ENCODE data around the gene PPM1D.
"Not testable (repeated sequence)": the region's sequence is repeated elsewhere in the genome, so short reads cannot be mapped to it uniquely, and the experiment has no call there.

Gene PPM1D

DNA sequence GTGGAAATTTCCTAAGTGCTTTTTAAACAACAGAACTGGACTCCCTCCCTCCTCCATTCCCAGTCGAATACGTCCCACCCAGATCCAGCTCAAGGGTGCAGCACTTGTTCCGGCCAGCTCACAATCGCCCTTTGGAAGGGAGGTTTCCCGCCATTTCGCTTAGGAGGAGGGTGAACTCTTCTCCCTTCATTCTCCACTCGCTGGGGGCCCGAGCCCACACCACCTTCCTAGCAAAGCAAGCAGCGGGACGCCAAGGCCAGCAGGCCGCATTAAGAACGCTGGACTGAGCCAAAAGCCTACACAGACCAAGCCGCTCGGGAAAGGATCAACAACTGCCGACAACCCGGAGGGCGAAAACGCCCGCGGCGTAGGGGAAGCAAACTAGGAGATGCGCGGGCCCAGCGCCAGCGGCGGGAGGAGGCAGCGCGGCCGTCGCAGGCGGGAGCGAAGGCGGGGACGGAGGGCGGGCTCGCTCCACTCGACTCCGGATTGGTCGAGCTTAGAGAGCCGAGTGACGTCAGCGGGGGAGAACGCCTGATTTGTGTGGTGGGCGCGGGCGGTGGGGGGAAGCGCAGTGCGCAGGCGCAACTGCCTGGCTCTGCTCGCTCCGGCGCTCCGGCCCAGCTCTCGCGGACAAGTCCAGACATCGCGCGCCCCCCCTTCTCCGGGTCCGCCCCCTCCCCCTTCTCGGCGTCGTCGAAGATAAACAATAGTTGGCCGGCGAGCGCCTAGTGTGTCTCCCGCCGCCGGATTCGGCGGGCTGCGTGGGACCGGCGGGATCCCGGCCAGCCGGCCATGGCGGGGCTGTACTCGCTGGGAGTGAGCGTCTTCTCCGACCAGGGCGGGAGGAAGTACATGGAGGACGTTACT is at the start of gene PPM1D:
Gene PPM1D (plus strand): TSS at position 574 of the 870 bp plus-strand sequence. CDS start 222 bp downstream, at position 796.
- peak; percentile 97 for DNase-seq (ENCODE audit: low spot score)

DNA sequence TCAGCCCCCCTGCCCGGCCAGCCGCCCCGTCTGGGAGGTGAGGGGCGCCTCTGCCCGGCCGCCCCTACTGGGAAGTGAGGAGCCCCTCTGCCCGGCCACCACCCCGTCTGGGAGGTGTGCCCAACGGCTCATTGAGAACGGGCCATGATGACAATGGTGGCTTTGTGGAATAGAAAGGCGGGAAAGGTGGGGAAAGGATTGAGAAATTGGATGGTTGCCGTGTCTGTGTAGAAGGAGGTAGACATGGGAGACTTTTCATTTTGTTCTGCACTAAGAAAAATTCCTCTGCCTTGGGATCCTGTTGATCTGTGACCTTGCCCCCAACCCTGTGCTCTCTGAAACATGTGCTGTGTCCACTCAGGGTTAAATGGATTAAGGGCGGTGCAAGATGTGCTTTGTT is 47.7 kb upstream of the PPM1D start:
- DNase-seq (ENCODE audit: low spot score), result not testable (repeated sequence)

DNA sequence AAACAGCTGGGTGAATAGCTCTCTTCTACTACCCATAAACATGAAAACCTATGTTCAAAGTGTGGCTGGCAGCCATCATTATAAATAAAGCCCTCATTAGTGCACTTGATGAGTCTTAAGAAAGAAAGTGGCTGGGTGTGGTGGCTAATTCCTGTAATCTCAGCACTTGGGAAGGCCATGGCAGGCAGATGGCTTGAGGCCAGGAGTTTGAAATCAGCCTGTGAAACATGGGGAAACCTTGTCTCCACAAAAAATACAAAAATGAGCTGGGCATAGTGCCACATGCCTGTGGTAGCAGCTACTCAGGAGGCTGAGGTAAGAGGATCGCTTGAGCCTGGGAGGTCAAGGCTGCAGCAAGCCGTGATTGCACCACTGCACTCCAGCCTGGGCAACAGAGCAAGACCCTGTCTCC is 45.6 kb upstream of the PPM1D start:
- DNase-seq (ENCODE audit: low spot score), result no peak

DNA sequence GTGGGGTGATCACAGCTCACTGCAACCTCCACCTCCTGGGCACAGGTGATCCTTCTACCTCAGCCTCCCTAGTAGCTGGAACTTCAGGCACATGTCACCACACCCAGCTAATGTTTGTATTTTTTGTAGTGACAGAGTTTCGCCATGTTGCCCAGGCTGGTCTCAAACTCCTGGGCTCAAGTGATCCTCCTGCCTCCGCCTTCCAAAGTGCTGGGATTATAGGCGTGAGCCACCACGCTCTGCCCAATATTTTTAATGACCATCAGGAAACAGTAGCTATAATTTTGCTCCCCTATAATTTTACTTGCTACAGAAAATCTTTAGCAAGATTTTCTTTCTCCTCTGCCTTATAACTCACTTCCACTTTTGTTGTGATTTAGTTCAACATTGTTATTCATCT is 44.2 kb upstream of the PPM1D start:
- DNase-seq (ENCODE audit: low spot score), result no peak

DNA sequence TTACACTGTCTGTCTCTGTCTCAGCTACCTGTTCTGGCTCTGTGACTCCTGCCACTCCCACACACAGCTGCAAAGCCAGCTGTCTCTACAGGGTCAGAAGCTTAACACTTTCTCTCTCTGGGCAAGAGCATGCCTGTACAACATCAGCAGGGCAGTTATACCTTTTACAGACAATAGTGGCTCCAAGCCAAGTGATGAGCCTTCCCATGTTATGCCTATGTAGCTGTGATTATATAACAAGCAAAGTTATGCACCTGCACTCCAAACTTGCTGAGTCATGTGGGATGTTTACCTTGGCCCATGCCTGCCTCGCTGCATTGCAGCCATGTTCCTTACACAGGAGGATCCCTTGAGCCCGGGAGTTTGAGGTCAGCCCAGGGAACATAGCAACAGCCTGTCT is 42.2 kb upstream of the PPM1D start:
- no peak for DNase-seq (ENCODE audit: low spot score)

DNA sequence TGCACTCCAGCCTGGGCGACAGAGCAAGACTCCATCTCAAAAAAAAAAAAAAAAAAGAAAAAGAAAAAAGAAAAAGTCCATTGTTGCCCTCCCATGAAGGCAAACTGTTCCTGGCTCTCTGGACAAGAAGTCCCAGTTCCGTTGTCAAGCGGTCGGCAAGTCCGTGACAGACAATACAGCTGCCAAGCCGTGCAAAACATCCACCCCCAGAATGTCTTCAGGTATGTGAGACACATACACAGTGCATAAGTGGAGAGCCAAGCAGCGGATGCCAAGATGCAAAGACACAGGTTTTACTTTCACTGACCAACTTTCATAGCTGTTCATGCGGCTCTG is 40.4 kb upstream of the PPM1D start:
- no peak for DNase-seq (ENCODE audit: low spot score)

DNA sequence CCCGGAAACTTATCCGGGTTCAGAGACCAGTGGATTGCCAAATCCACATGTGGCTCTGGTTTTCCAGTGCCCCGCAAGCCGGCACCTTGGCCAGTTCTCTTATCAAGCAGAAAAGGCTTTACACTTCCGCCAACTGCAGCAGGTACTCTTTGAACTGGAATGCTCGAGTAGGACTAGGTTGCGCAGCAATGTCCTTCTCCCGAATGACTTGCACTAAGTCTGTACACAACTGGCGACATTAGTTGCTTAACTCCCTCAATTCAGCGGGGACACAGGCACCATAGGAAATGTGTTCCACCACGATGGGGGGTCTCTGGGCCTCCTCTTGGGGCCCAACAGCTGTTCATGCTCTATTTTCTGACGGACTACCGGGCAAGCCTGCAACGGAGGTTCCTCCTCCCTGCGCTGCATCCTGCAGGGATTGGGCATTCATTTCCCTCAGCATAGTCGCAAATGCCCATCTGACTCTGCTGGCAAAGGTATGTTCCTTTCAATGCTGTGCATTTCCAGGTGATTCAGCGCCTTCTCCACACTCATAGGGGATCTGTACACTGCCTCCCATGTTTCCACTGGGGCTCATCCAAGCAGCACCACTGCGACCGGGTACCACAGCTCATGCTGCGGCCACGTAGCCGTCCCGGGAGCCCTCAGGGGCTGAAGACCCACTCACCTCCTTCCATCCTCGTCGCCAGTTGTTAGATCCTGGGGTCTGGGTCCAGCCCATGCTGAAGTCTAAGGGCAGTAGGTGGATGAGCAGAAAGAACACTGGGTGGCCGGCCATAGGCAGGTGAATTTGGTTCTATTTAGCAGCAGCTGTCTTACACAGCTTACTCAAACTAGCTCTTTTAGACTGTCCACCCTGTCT is 39.8 kb upstream of the PPM1D start:
- no peak for DNase-seq (ENCODE audit: low spot score)

DNA sequence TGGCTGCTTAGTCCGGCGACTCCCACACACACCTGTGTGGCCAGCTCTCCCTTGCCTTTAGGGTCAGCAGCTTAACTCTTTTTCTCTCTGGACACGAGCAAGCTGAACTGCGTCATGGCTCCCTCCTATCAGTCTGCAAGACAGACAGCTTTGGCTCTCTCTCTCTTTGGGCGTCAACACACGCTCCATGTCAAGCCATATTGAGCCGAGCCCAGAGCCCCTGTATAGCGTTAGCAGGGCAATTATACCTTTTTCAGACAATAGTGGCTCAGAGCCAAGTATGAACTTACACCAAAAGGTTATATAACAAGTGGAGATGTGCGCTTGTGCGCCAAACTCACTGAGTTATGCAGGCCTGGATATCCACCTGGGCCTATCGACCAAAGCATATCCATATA is 39.1 kb upstream of the PPM1D start:
- DNase-seq (ENCODE audit: low spot score), result no peak

DNA sequence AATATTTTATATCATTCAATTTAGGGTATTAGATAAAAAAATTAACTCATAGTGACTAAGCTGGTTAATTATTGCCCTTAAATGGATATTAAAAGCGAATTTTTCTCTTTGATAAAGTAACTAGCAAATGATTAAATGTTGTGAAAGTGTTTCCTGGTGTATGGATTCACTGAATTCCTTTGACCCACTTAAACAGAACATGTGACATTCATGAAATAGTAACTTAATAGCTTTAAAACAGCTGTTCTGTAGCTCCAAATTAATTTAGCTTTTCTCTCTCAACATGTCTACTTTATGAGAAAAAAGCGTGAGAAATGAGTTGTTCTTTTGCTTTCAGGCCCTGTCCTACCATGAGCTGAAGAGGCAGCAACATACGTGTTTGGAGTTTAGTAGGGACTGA is 37.6 kb upstream of the PPM1D start:
- no peak for DNase-seq (ENCODE audit: low spot score)

DNA sequence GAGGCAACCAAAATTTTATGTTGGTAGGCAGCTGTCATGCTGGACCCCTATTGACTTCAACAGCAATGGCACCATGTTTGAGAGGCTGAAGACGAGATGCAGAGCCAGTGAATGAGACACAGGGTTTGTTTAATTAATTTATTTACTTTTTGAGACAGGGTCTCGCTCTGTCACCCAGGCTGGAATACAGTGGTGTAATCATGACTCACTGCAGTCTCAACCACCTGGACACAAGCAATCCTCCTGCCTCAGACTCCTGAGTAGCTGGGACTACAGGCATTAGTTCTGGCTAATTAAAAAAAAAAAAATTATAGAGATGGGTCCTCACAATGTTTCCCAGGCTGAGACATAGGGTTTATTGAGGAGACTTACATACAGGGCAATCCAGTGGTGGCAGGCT is 36.2 kb upstream of the PPM1D start:
- DNase-seq (ENCODE audit: low spot score), result no peak

DNA sequence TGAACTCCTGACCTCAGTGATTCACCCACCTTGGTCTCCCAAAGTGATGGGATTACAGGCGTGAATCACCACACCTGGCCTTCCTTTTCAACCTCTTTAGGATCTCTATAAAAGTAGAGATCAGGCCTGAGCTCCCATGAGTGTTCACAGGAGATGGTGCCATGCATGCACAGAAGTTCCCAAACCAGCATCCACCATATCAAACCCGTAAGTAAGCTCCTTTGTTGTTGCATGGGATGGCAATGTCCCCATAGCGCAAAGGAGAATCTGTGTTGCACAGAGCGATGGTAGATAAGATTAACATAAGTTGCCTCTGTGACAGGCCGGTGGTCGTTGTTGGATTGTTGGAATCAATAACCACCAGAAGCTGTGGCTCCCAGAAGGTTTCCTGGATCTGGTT is 34.8 kb upstream of the PPM1D start:
- DNase-seq (ENCODE audit: low spot score), result no peak

DNA sequence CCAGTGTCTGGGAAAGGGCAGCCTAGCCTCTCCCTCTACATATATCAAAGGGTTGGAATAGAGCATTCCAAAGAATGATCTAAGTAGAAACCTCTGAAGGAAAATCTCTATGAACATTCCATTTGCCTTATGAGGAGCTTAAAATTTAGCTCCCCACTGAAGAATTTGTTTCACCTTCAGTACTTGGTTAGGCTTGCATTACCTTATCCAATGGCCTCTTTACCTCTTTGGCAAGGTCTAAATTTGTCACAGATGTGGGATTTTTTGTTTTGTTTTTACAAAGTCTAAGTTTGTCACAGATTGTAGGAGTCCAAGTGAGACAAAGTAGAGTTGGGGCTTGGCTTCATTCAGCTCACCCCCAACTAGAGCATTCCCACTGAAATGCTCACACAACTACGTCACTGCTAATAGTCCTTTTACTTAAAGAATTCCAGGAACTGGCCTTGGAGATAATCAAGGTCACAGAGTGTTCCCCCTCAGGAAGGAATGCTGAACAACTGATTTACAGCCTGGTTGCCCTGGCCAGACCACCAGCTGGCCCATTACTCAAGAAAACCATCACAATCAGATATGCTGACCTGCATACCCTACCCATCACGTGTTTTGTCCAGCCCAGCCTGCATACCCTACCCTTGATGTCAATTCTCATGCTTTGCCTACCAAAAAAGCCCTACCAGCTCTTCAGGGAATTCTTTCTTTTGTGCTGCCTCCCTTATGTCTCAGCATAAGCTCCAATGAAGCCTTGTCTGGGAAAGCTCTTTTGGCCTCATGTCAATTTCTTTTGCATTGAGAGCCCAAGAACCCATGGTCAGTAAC is 26.5 kb upstream of the PPM1D start:
- DNase-seq (ENCODE audit: low spot score), result no peak

DNA sequence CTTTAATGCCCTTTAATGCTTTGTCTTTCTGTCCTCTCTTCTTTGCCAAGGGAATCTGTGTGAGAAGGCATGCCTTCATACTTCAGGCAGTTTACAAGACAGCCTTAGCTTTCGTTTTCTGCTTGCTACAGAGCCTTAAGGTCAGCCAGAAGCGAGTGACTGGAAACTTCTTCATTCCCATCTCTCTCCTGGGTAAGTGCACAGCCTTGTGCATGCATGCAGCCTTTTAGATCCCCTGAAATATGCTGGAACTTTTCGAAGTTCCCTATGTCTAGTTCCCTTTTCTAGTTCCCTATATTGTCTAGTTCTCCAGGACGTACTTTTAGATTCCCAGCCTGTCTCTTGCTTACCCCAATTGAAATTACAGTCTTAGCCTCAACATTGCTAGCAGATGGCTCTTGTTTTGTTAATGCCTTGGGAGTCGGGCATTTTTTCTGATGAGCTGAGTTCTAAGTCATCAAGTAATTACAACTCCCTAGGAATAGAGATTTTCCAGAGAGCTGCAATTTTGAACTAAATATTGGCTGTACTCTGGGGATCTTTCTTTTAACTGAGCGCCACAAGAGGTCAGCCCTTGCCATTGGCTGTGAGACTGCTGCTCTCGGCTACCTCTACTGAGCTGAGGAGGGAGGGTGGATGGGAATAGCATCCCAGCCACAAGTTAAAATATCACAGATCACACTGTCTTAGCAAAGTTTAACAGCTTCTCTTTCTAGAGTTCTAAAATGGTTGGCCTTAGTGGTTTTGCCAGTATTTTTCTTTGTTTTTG is 22.7 kb upstream of the PPM1D start:
- peak; percentile 6 for DNase-seq (ENCODE audit: low spot score)

DNA sequence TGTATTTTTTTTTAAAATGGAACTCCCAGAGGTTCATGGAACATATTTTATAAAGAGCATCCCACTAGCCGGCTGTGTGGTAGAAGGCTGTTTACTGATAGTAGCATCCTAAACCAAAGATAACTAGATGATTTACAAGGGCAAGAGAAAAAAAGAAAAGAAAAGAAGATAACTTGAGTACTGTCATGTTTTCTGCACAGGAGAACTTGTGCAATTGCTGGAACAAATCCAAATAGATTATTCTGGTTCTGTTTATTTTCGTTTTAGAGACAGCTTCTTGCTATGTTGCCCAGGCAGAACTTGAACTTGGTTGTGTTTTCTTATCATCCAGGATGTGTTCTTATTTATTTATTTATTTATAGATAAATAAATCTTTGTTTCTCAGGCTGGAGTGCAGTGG is 20.9 kb upstream of the PPM1D start:
- no peak for DNase-seq (ENCODE audit: low spot score)

DNA sequence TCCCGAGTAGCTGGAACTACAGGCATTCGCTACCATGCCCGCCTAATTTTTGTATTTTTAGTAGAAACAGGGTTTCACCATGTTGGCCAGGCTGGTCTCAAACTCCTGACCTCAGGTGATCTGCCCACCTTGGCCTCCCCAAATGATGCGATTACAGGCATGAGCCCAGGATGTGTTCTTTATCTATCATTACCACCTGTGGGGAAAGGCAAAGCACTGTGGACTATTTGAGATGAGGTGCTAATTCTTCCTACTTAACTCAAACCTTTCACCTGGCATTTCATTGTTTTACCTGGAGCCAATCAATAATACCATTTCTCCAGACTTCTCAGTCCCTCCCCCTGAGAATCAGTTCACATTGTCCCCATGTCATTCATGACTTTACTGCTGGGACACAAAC is 20.4 kb upstream of the PPM1D start:
- no peak for DNase-seq (ENCODE audit: low spot score)

DNA sequence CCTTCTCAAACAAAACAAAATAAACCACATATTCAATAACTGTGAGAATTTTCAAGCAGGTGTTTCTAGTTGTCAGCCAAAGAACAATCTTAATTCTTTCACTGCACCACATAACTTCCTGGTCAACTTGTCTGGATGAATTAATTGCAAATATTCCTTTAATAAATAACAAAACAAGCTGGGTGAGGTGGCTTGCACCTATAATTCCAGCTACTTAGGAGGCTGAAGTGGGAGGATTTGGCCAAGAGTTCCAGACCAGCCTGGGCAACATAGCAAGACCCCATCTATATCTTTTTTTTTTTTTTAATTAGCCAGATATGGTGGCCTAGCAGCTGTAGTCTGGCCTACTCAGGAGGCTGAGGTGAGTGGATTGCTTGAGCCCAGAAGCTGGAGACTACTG is 17.0 kb upstream of the PPM1D start:
- DNase-seq (ENCODE audit: low spot score), result no peak

DNA sequence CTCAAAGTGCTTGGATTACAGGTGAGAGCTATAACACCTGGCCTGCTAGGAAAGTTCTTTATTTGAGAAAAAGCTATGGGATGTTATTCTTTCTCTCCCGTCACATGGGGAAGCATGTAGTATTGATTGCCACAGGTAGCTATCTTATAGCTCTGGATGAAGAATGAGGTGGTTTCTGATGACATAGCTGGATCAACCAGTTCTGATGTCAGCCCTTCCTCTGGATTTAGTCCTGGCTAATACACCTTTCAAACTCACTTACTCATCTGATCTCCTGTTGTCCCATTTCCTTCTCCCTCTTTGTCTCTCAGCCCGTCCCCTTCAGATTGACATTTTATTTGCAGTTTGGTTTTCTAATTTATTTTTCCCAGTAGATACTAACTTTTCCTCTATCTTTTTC is 14.1 kb upstream of the PPM1D start:
- no peak for DNase-seq (ENCODE audit: low spot score)

DNA sequence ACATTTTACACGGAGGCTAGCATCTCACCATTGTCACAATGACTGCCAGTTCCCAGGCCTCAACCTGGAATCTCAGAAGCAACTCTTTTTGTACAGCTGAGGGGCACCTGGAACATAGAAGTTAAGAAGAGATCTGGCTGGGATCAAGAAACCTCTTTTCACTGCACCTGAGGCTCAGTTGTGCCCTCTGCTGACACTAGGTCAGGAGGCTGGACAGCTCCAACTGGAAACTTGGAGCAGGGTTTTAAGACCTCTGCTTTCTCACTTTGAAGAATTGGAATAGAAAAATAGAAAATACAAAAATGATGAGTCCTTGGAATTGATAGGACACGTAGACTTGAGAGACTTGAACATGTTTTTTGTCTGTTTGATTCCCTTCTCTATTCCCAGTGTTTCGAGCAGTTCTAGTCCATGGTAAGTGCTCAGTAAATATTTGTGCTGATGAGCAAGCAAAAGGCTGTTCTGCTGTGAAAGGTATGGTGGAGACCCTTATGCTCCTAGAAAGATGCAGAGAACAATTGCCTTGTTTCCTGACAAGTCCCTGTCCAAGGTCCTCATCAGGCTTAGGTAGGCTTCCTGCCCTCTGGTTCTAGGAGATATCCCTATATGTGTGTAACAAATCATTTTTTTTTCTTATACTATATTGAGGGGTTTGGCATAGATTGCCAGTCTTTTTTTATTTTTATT is 13.6 kb upstream of the PPM1D start:
- DNase-seq (ENCODE audit: low spot score), result no peak

DNA sequence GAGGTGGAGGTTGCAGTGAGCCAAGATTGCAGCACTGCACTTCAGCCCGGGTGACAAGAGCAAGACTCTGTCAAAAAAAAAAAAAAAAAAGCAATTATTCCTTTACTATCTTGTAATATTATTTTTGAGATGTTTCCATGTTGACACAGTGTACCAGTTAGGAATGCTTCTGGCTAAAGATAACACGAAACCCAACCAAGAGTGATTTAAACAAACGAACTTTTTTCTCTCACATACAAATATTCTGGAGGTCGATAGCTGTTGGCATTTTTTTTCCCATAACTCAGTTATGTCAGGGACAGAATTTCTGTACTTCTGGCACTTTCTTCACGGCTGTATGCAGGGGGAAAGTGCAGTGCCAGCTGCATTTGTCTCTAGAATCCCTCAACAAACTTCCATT is 9.9 kb upstream of the PPM1D start:
- no peak for DNase-seq (ENCODE audit: low spot score)

DNA sequence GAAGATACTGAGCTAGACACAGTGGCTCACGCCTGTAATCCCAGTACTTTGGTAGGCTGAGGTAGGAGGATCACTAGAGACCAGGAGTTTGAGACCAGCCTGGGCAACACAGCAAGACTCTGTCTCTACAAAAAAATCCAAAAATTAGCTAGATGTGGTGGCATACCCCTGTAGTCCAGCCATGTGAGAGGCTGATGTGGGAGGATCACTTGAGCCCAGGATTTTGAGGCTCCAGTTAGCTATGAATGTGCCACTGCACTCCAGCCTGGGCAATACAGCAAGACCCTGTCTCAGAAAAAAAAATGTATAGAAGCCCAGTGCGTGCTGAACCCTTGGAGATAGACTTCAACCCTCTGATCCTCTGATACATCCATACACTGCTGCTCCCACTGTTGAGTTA is 7.2 kb upstream of the PPM1D start:
- no peak for DNase-seq (ENCODE audit: low spot score)

DNA sequence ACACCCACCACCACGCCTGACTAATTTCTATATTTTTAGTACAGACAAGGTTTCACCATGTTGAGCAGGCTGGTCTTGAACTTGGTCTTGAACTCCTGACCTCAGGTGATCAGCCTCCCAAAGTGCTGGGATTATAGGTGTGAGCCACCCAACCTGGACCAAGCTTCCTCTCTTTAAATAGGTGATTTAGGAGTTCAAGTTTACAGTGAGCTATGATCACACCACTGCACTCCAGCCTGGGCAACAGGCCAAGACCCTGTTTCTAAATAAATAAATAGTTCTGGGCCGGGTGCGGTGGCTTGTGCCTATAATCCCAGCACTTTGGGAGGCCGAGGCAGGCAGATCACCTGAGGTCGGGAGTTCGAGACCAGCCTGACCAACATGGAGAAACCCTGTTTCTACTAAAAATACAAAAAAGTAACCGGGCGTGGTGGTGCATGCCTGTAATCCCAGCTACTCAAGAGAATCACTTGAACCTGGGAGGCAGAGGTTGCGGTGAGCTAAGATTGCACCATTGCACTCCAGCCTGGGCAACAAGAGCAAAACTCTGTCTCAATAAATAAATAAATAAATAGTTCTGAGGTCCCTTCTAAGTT is 6.5 kb upstream of the PPM1D start:
- DNase-seq (ENCODE audit: low spot score), result not testable (repeated sequence)

Data from CD4-positive, alpha-beta T cell treated with Interleukin-6 at 100 ng/mL for 8 hours (primary cell).